MCF 10A (cell line): ENCODE results near the gene AK4. TPM values are rescaled to one million over a fixed set of nuclear protein-coding genes. Genes with fewer than 3 reads are reported as not detected.

Experiments
- BruUV-seq: library from RNA; stranded (reverse); fragments of 400-500 nt; replicated peaks from 2 replicates; lab custom pipeline; 2021; lab: Mats Ljungman, UMichigan
- CTCF ChIA-PET: fragments of 300-600 bp; sonication (Branson Sonifier 250); formaldehyde crosslinking; extraction: SDS; loops from one replicate; lab custom pipeline; 2021; ENCODE audit warnings: antibody characterized with exemption, inconsistent platforms; lab: Yijun Ruan, JAX
- POLR2A ChIA-PET: fragments of 300-600, 350-650 bp; sonication (Branson Sonifier 250); formaldehyde crosslinking; extraction: SDS; loops from one replicate; lab custom pipeline; 2020; ENCODE audit warnings: antibody characterized with exemption, inconsistent platforms; lab: Yijun Ruan, JAX
- DNase-seq: peaks from one replicate; pipeline ENCODE4 v3.0.0-alpha.2; 2018; ENCODE audit not compliant: unreplicated experiment
- H3K27ac Mint-ChIP-seq: one replicate; pipeline ENCODE4 v1.8.0; 2022; ENCODE audit warnings: mild to moderate bottlenecking, low read depth, mixed read lengths; ENCODE audit not compliant: unreplicated experiment
- H3K27me3 Mint-ChIP-seq: one replicate; pipeline ENCODE4 v1.8.0; 2022; ENCODE audit warnings: mixed read lengths; ENCODE audit not compliant: insufficient read depth, unreplicated experiment
- H3K36me3 Mint-ChIP-seq: one replicate; pipeline ENCODE4 v1.8.0; 2022; ENCODE audit warnings: mild to moderate bottlenecking, moderate library complexity, mixed read lengths; ENCODE audit not compliant: insufficient read depth, unreplicated experiment
- H3K4me1 Mint-ChIP-seq: one replicate; pipeline ENCODE4 v1.8.0; 2022; ENCODE audit warnings: mixed read lengths; ENCODE audit not compliant: insufficient read depth, unreplicated experiment
- H3K4me3 Mint-ChIP-seq: one replicate; pipeline ENCODE4 v1.8.0; 2022; ENCODE audit warnings: mild to moderate bottlenecking, moderate library complexity, mixed read lengths; ENCODE audit not compliant: unreplicated experiment
- H3K9me3 Mint-ChIP-seq: one replicate; pipeline ENCODE4 v1.8.0; 2022; ENCODE audit warnings: mixed read lengths; ENCODE audit not compliant: unreplicated experiment
- CTCF ChIP-seq: fragments of 200-600 bp; IDR thresholded peaks from one replicate; pipeline ENCODE4 v1.8.0; 2022; ENCODE audit warnings: antibody characterized with exemption, mild to moderate bottlenecking; ENCODE audit not compliant: unreplicated experiment
- intact Hi-C: fragments of 100-400 bp; cut with micrococcal nuclease; formaldehyde crosslinking; loops from 2 replicates; pipeline ENCODE4 v1.14.1; 2022
- total RNA-seq: library from RNA; stranded (reverse); gene quantifications from 2 replicates; pipeline ENCODE4 v1.2.3, GENCODE V29; 2022

AK4 gene
- total RNA-seq, 1 experiment from 2014 or later, result 57.1 TPM

- Mint-ChIP-seq H3K4me1 (peaks cover 24% of the 10 kb centered on the region), H3K9me3 (no peaks in the 10 kb centered on the region), H3K36me3 (peaks cover 6% of the 10 kb centered on the region), H3K4me3 (no peak overlapping the region), H3K27ac (no peak overlapping the region), H3K27me3 (no peaks in the 10 kb centered on the region)
- intact Hi-C loops, result no loop called here
- TF ChIP-seq CTCF, result no peak
- ChIA-PET POLR2A (interaction anchor here (0.6 to 1.0 kb wide), 4 partner anchors 11 to 35 kb away, joined by 3 to 4 read pairs (median 3); partner anchors contain the start of gene AK4), CTCF (interaction anchor here (0.6 to 4.6 kb wide), 6 partner anchors 17 to 314 kb away, joined by 3 to 17 read pairs (median 4); no protein-coding TSS in a partner anchor)
- no peak for DNase-seq
- no TSS peak for BruUV-seq
Measured at GRCh38 chr1:65182658-65183268, 34.8 kb downstream of the AK4 start.

DNA sequence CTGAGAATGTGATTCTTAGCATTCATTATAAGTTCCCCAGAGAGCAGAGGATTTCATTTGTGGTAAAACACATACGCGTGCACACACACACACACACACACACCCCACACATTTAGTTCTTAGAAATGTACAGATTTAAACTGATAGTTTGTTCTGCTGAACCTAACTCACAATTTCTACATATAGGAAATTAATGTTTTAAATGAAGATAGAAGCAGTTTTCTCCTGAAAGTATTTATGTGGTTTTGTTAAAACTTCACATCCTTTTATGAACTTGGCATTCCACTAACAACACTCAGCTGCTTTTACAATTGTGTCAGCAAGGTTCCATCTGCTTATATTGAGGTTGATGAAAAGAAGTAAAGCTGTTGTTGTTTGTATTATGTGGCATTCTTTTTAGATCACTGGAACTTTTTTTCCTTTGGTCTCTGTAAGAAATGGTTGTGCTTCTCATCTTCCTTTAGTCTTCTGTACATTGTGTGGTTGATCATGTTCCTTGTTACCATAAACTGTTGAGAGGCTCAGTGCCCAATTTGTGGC lies 41.6 kb downstream of the AK4 start:
- Mint-ChIP-seq H3K36me3 (peaks cover 21% of the 10 kb centered on the region), H3K27me3 (no peaks in the 10 kb centered on the region), H3K4me3 (no peak overlapping the region), H3K4me1 (peaks cover 5% of the 10 kb centered on the region), H3K9me3 (no peaks in the 10 kb centered on the region), H3K27ac (peak overlapping the region; percentile 72)
- no peak for TF ChIP-seq CTCF
- ChIA-PET CTCF (interaction anchor here (0.8 to 1.7 kb wide), 4 partner anchors 8 to 498 kb away, joined by 3 to 5 read pairs (median 4); no protein-coding TSS in a partner anchor), POLR2A (interaction anchor here (0.7 kb wide), 1 partner anchor 26 kb away, joined by 3 read pairs; no protein-coding TSS in a partner anchor)
- intact Hi-C loops, result no loop called here
- no TSS peak for BruUV-seq
- no peak for DNase-seq

GRCh38 chr1:65190229-65190628 lies 42.2 kb downstream of the AK4 start:
- intact Hi-C loops, result no loop called here
- no TSS peak for BruUV-seq
- ChIA-PET CTCF (interaction anchor here (0.7 to 1.7 kb wide), 5 partner anchors 9 to 497 kb away, joined by 3 to 5 read pairs (median 3); no protein-coding TSS in a partner anchor), POLR2A (interaction anchor here (0.7 kb wide), 1 partner anchor 26 kb away, joined by 3 read pairs; no protein-coding TSS in a partner anchor)
- Mint-ChIP-seq H3K27ac (peak overlapping the region; percentile 72), H3K9me3 (no peaks in the 10 kb centered on the region), H3K4me1 (no peaks in the 10 kb centered on the region), H3K4me3 (no peak overlapping the region), H3K27me3 (no peaks in the 10 kb centered on the region), H3K36me3 (peaks cover 16% of the 10 kb centered on the region)
- no peak for TF ChIP-seq CTCF
- no peak for DNase-seq

DNA sequence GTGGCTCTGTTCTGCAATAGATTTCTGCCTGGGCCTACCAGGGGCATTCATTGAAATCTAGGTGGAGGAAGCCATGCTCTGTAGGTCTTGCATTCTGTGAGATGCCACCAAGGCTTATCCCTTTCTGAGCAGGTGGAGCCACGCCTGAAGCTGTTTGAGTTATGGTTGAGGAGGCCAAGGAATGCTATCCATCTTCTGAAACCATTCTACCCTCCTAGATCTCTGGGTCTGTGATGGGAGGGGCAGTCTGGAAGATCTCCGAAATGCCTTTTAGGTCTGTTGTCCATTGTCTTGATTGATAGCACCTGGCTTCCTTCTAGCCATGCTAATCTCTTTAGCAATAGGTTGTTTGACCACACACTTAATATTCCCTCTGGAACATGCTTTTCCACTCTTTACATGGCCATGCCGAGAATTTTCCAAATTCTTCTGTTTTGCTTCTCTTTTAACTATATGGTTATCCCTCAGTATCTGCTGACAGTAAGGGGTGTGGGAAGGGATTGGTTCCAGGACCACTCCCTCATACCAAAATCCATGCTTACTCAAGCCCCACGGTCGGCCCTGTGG lies 45.2 kb downstream of the AK4 start:
- no TSS peak for BruUV-seq
- TF ChIP-seq CTCF, result no peak
- H3K4me3 Mint-ChIP-seq, result no peak overlapping the region
- H3K9me3 Mint-ChIP-seq, result no peaks in the 10 kb centered on the region
- ChIA-PET CTCF (interaction anchor here (1.3 kb wide), 1 partner anchor 15 kb away, joined by 6 read pairs; no protein-coding TSS in a partner anchor), POLR2A (interaction anchor here (0.6 to 1.0 kb wide), 3 partner anchors 10 to 30 kb away, joined by 3 to 4 read pairs (median 4); no protein-coding TSS in a partner anchor)
- H3K36me3 Mint-ChIP-seq, result peaks cover 15% of the 10 kb centered on the region
- no peaks in the 10 kb centered on the region for H3K4me1 Mint-ChIP-seq
- no peaks in the 10 kb centered on the region for H3K27me3 Mint-ChIP-seq
- no peak for DNase-seq
- no peak overlapping the region for H3K27ac Mint-ChIP-seq
- intact Hi-C loops, result no loop called here
